ENCODE results near the gene B3GALT5. TPM values are rescaled to one million over a fixed set of nuclear protein-coding genes. Genes with fewer than 3 reads are reported as not detected.

B3GALT5 gene
- total and polyA plus RNA-seq, 3 donors from 2014 or later, result 1.0 to 2.8 (median 2.7) TPM

DNA sequence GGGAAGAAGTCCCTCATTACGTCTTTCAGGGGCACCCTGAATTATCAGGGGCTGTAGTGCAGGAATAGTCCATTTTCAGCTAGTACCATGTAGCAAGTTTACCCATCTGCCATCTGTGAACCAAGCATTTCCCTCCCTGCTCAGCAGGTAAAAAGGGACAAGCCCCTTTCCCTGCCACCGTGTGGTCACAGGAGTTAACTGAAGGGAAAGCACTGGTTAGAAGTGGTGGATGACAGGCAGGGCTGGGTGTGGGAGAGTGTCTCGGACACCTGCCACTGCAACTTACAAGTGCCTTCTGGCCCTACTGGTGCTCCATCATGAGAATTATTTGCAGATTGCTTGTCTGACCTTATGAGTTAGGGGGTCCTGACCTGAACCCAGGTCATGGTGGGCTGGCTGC is 100.2 kb downstream of the B3GALT5 start:
- Histone ChIP-seq H3K36me3 (ENCODE audit: low read depth, missing control alignments) (no peaks in the 10 kb centered on the region), H3K27ac (no peak overlapping the region), H3K27me3 (no peaks in the 10 kb centered on the region), H3K9me3 (no peaks in the 10 kb centered on the region), H3K4me3 (no peak overlapping the region), H3K4me1 (no peaks in the 10 kb centered on the region)
- intact Hi-C loops (cut with DNase I; ENCODE audit: low total_unique reads), result loop anchor here (5.0 kb wide), 1 partner anchor 191 kb away; no protein-coding TSS in a partner anchor
- WGBS, 2 donors, result 69 to 70% methylated on average over 3 of the region's 3 CpGs
- TF ChIP-seq POLR2A (IDR thresholded peaks at IDR 0.05) (no peak), CTCF (IDR thresholded peaks at IDR 0.05) (no peak)
- DNase-seq, result no peak

- H3K4me1 ChIP-seq, result no peaks in the 10 kb centered on the region
- intact Hi-C loops (cut with DNase I; ENCODE audit: low total_unique reads), result loop anchor here (5.0 kb wide), 1 partner anchor 192 kb away; no protein-coding TSS in a partner anchor
- 36 to 59% methylated on average over 5 to 7 of the region's 7 CpGs for WGBS, 2 donors
- no peaks in the 10 kb centered on the region for H3K9me3 ChIP-seq
- TF ChIP-seq POLR2A (IDR thresholded peaks at IDR 0.05) (no peak), CTCF (IDR thresholded peaks at IDR 0.05) (no peak)
- no peak overlapping the region for H3K4me3 ChIP-seq
- no peaks in the 10 kb centered on the region for H3K36me3 ChIP-seq (ENCODE audit: low read depth, missing control alignments)
- no peak overlapping the region for H3K27ac ChIP-seq
- peak; percentile 77 for DNase-seq
- no peaks in the 10 kb centered on the region for H3K27me3 ChIP-seq
Measured at GRCh38 chr21:39713905-39714304, 101.2 kb downstream of the B3GALT5 start.

DNA sequence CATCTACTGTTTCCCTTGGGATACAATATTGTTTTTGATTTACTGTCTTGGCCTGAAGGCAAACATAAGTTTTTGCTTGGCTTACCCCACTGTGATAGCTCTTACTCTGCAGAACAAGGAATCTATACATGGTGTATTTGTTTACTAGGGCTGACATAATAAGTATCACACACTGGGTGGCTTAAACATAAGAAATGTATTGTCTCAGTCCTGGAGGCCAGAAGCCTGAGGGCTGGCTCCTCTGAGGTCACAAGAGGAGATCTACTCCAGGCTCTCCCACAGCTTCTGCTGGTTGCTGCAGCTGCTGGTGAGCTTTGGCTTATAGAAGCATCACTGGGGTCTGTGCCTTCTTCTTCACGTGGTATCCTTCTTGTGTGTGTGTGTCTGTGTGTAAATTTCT is 101.6 kb downstream of the B3GALT5 start:
- H3K4me1 ChIP-seq, result no peaks in the 10 kb centered on the region
- H3K36me3 ChIP-seq (ENCODE audit: low read depth, missing control alignments), result no peaks in the 10 kb centered on the region
- no peaks in the 10 kb centered on the region for H3K27me3 ChIP-seq
- H3K4me3 ChIP-seq, result no peak overlapping the region
- TF ChIP-seq POLR2A (IDR thresholded peaks at IDR 0.05) (no peak), CTCF (IDR thresholded peaks at IDR 0.05) (no peak)
- DNase-seq, result no peak
- no peak overlapping the region for H3K27ac ChIP-seq
- H3K9me3 ChIP-seq, result no peaks in the 10 kb centered on the region
- 84 to 87% methylated on average over 1 of the region's 1 CpG for WGBS, 2 donors
- intact Hi-C loops (cut with DNase I; ENCODE audit: low total_unique reads), result loop anchor here (5.0 kb wide), 1 partner anchor 192 kb away; no protein-coding TSS in a partner anchor

DNA sequence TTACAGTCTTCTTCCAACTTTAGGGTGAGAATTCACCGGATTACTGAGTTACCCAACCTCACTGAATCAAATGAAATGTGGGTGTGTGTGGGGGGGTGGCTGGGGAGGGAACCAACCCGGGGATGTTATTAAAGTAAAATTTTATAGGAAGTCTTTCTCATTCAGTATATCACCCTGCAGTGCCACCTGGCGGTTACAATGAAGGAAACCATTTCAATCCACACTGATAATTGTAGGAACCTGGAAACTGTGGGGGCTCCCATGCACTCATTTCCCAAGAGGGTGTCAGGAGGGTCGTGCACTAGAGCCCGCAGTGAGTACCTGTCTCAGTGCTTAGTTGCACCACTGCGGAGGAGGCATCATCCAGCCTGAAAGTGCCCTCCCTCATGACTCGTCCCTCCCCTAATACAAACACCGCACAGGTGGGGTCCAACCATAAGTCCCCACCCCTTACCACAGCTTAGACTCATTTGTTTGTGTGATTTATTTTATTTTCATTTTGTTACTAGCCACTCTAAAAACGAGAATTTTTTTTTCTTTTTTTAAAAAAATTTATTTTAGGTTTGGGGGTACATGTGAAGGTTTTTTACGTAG is 103.2 kb downstream of the B3GALT5 start:
- Histone ChIP-seq H3K27ac (no peak overlapping the region), H3K36me3 (ENCODE audit: low read depth, missing control alignments) (no peaks in the 10 kb centered on the region), H3K9me3 (no peaks in the 10 kb centered on the region), H3K4me1 (no peaks in the 10 kb centered on the region), H3K27me3 (no peaks in the 10 kb centered on the region), H3K4me3 (no peak overlapping the region)
- intact Hi-C loops (cut with DNase I; ENCODE audit: low total_unique reads), result no loop called here
- DNase-seq, result peak; percentile 69
- TF ChIP-seq CTCF (IDR thresholded peaks at IDR 0.05), result peak in 2 of 3 experiments; percentile 10 to 63
- no peak for TF ChIP-seq POLR2A (IDR thresholded peaks at IDR 0.05)
- WGBS, 2 donors, result 37 to 38% methylated on average over 10 of the region's 10 CpGs

Measured in testis (tissue), 3 donors.